Kidney (tissue), 14 donors: ENCODE measurements around the gene TSHR. TPM values are rescaled to one million over a fixed set of nuclear protein-coding genes. Genes with fewer than 3 reads are reported as not detected.

Source experiments
- DNase-seq, 5 donors: peaks; one replicate each; pipeline ENCODE4 v3.0.0-alpha.2; 2013 to 2020
- FAIRE-seq: peaks from 2 replicates; lab custom pipeline; 2012; peaks lifted over from hg19 to GRCh38; lab: Jason Lieb, UNC
- H3K27ac ChIP-seq, 2 donors: one replicate each; pipeline ENCODE4 v1.7.0; 2013; ENCODE audit warnings: low read depth in 2 of 2, low read length in 2 of 2, inconsistent platforms in 1 of 2
- H3K27me3 ChIP-seq: one replicate; pipeline ENCODE4 v1.7.1; 2013; ENCODE audit warnings: low read length, inconsistent platforms; ENCODE audit not compliant: control insufficient read depth, insufficient read depth
- H3K36me3 ChIP-seq, 3 donors: one replicate each; pipeline versions ENCODE4 v1.7.0 to v1.7.1; 2013; ENCODE audit warnings: low read length in 3 of 3, control low read depth in 1 of 3, inconsistent platforms in 1 of 3; ENCODE audit not compliant: insufficient read depth in 3 of 3, control insufficient read depth in 2 of 3
- H3K4me1 ChIP-seq, 3 donors: one replicate each; pipeline versions ENCODE4 v1.7.0 to v1.7.1; 2013; ENCODE audit warnings: low read length in 3 of 3, inconsistent platforms in 1 of 3, low read depth in 1 of 3; ENCODE audit not compliant: control insufficient read depth in 2 of 3, insufficient read depth in 2 of 3
- H3K4me3 ChIP-seq, 3 donors: one replicate each; pipeline versions ENCODE4 v1.7.0 to v1.8.1; 2013; ENCODE audit warnings: low read length in 3 of 3, control low read depth in 1 of 3, inconsistent platforms in 1 of 3
- H3K9ac ChIP-seq, 3 donors: one replicate each; pipeline versions ENCODE4 v1.7.0 to v1.7.1; 2013; ENCODE audit warnings: low read length in 3 of 3, control low read depth in 1 of 3, inconsistent platforms in 1 of 3
- H3K9me3 ChIP-seq, 3 donors: one replicate each; pipeline versions ENCODE4 v1.7.0 to v1.7.1; 2013; ENCODE audit warnings: low read length in 3 of 3, control low read depth in 1 of 3, inconsistent platforms in 1 of 3; ENCODE audit not compliant: control insufficient read depth in 2 of 3, insufficient read depth in 1 of 3
- CTCF ChIP-seq: IDR thresholded peaks from 3 replicates; pipeline ENCODE4 v1.5.1; 2012; ENCODE audit warnings: mild to moderate bottlenecking, moderate library complexity, borderline replicate concordance; ENCODE audit not compliant: insufficient read depth; ENCODE audit errors: extremely low read depth
- intact Hi-C: fragments of 100-400 bp; cut with DNase I; formaldehyde crosslinking; loops from one replicate; pipeline ENCODE4 v1.11.1; 2022
- polyA plus RNA-seq: library from polyadenylated mRNA; stranded (reverse); fragments of 350-450 nt; fragmentation: Illumina TruSeq; extraction: RNeasy Lipid Tissue Mini Kit (QIAGEN cat#74804); gene quantifications from one replicate; pipeline ENCODE4 v1.2.3, GENCODE V29; 2014; ENCODE audit warnings: low read depth, low replicate concordance; ENCODE audit not compliant: insufficient read depth
- total RNA-seq: library from RNA; stranded (reverse); fragmentation: NEBNext Ultra II Directional; extraction: Animal tissue kit (Norgen Biotek cat#: 25700); gene quantifications from one replicate; pipeline ENCODE4 v1.2.1, GENCODE V29; 2021
- donor health status: control.
- donor health status: control.
- donor health status: control.
- donor health status: control.
- donor health status: control.
- donor health status: DM: yes; HTN: yes; CAD: no.
- donor health status: Normal renal cell carcinoma (clear cell type).

The TSHR gene
- total and polyA plus RNA-seq, 2 donors from 2014 or later = 0.98 TPM; not detected in 1

- intact Hi-C loops = no loop called here
- FAIRE-seq (no peak), DNase-seq (no peak)
- H3K9ac ChIP-seq = no peak overlapping the region
- H3K9me3 ChIP-seq = no peaks in the 10 kb centered on the region
- no peak for TF ChIP-seq CTCF
- no peaks in the 10 kb centered on the region for H3K27me3 ChIP-seq
- no peak overlapping the region for H3K27ac ChIP-seq
- no peaks in the 10 kb centered on the region for H3K4me1 ChIP-seq
- H3K4me3 ChIP-seq = no peak overlapping the region
- H3K36me3 ChIP-seq = no peaks in the 10 kb centered on the region
Measured at GRCh38 chr14:80988192-80988591, 32.8 kb downstream of the TSHR start.

GRCh38 chr14:80988735-80989429, 33.5 kb downstream of the TSHR start:
- no peak for TF ChIP-seq CTCF
- FAIRE-seq (no peak), DNase-seq (no peak)
- H3K4me3 ChIP-seq = no peak overlapping the region
- no peaks in the 10 kb centered on the region for H3K4me1 ChIP-seq
- H3K9ac ChIP-seq = no peak overlapping the region
- H3K36me3 ChIP-seq = no peaks in the 10 kb centered on the region
- no peak overlapping the region for H3K27ac ChIP-seq
- intact Hi-C loops = no loop called here
- H3K9me3 ChIP-seq = no peaks in the 10 kb centered on the region
- no peaks in the 10 kb centered on the region for H3K27me3 ChIP-seq

- intact Hi-C loops = no loop called here
- no peak overlapping the region for H3K4me3 ChIP-seq
- H3K4me1 ChIP-seq = no peaks in the 10 kb centered on the region
- H3K27me3 ChIP-seq = no peaks in the 10 kb centered on the region
- DNase-seq (no peak), FAIRE-seq (no peak)
- no peak overlapping the region for H3K9ac ChIP-seq
- TF ChIP-seq CTCF = no peak
- no peaks in the 10 kb centered on the region for H3K36me3 ChIP-seq
- no peak overlapping the region for H3K27ac ChIP-seq
- no peaks in the 10 kb centered on the region for H3K9me3 ChIP-seq
Measured at GRCh38 chr14:80992580-80992979, 37.2 kb downstream of the TSHR start.
